OCI-LY1 (cell line): ENCODE results near the gene SPI1.

ENCODE experiments used
- CTCF ChIP-seq: fragments of 200-600 bp; sonication (generic), shearing (Covaris generic); IDR thresholded peaks from 2 replicates; pipeline ENCODE4 v1.5.1; 2017; ENCODE audit warnings: mild to moderate bottlenecking, antibody characterized with exemption, low read length, moderate library complexity, mixed read lengths
- EZH2 ChIP-seq: fragments of 200-600 bp; sonication (generic), shearing (Covaris generic); IDR thresholded peaks from 2 replicates; pipeline ENCODE4 v1.8.0; 2017; ENCODE audit warnings: borderline replicate concordance, mixed run types, mild to moderate bottlenecking, antibody characterized with exemption, low read length, moderate library complexity, mixed read lengths

GRCh38 chr11:47376525-47377371, 1.6 kb downstream of the SPI1 start:
- TF ChIP-seq CTCF (no peak; the same call in none of the 2 replicates), EZH2 (no peak)
